Measurements from ENCODE around the gene ABL2.
"Not testable (repeated sequence)": the region's sequence is repeated elsewhere in the genome, so short reads cannot be mapped to it uniquely, and the experiment has no call there.

The ABL2 gene

GRCh38 chr1:179228783-179229213 lies 679 bp downstream of the ABL2 start:
- DNase-seq (ENCODE audit: low read depth) = peak; percentile 69
- peak overlapping the region; percentile 88 for H3K4me3 ChIP-seq (ENCODE audit: low read depth, low read length)
- TF ChIP-seq MAX (IDR thresholded peaks at IDR 0.05; ENCODE audit: low read depth, low read length) (no peak), CTCF (IDR thresholded peaks at IDR 0.05; ENCODE audit: low read depth, low read length) (no peak), MYC (IDR thresholded peaks at IDR 0.05; ENCODE audit: low read depth, low read length) (no peak)

GRCh38 chr1:179226738-179227137 lies 2.7 kb downstream of the ABL2 start:
- no peak overlapping the region for H3K4me3 ChIP-seq (ENCODE audit: low read depth, low read length)
- DNase-seq (ENCODE audit: low read depth) = no peak
- TF ChIP-seq MYC (IDR thresholded peaks at IDR 0.05; ENCODE audit: low read depth, low read length) = no peak
- TF ChIP-seq POLR2A (IDR thresholded peaks at IDR 0.05; ENCODE audit: extremely low read depth, insufficient read length) = no peak
- no peak for TF ChIP-seq MAX (IDR thresholded peaks at IDR 0.05; ENCODE audit: low read depth, low read length)
- no peak for TF ChIP-seq CTCF (IDR thresholded peaks at IDR 0.05; ENCODE audit: low read depth, low read length)

- DNase-seq (ENCODE audit: low read depth); H3K4me3 ChIP-seq (ENCODE audit: low read depth, low read length): not testable (repeated sequence)
Observed at GRCh38 chr1:179224466-179224865, 5.0 kb downstream of the ABL2 start.

GRCh38 chr1:179221121-179221520 lies 8.4 kb downstream of the ABL2 start:
- H3K4me3 ChIP-seq (ENCODE audit: low read depth, low read length); DNase-seq (ENCODE audit: low read depth): not testable (repeated sequence)

- TF ChIP-seq CTCF (IDR thresholded peaks at IDR 0.05; ENCODE audit: low read depth, low read length) (no peak), MYC (IDR thresholded peaks at IDR 0.05; ENCODE audit: low read depth, low read length) (no peak), POLR2A (IDR thresholded peaks at IDR 0.05; ENCODE audit: extremely low read depth, insufficient read length) (no peak), MAX (IDR thresholded peaks at IDR 0.05; ENCODE audit: low read depth, low read length) (no peak)
- peak; percentile 81 for DNase-seq (ENCODE audit: low read depth)
- H3K4me3 ChIP-seq (ENCODE audit: low read depth, low read length) = no peak overlapping the region
Observed at GRCh38 chr1:179217943-179218507, 11.5 kb downstream of the ABL2 start.

- DNase-seq (ENCODE audit: low read depth); H3K4me3 ChIP-seq (ENCODE audit: low read depth, low read length): not testable (repeated sequence)
Observed at GRCh38 chr1:179213317-179213716, 16.2 kb downstream of the ABL2 start.

- DNase-seq (ENCODE audit: low read depth) = no peak
- no peak overlapping the region for H3K4me3 ChIP-seq (ENCODE audit: low read depth, low read length)
- no peak for TF ChIP-seq MAX (IDR thresholded peaks at IDR 0.05; ENCODE audit: low read depth, low read length)
- no peak for TF ChIP-seq CTCF (IDR thresholded peaks at IDR 0.05; ENCODE audit: low read depth, low read length)
- TF ChIP-seq POLR2A (IDR thresholded peaks at IDR 0.05; ENCODE audit: extremely low read depth, insufficient read length) = no peak
- no peak for TF ChIP-seq MYC (IDR thresholded peaks at IDR 0.05; ENCODE audit: low read depth, low read length)
Observed at GRCh38 chr1:179208681-179209477, 20.6 kb downstream of the ABL2 start.
